Peyer's patch (tissue), 4 donors: ENCODE data around the gene NRG3. TPM values are rescaled to one million over a fixed set of nuclear protein-coding genes. Genes with fewer than 3 reads are reported as not detected.

Source experiments
- DNase-seq, 3 donors: peaks; one replicate each; pipeline ENCODE4 v3.0.0-alpha.2; 2017 to 2019
- H3K27ac ChIP-seq, 4 donors: fragments of 200-600 bp; sonication (generic); one replicate each; pipeline ENCODE4 v1.5.1; 2016 to 2019
- H3K27me3 ChIP-seq, 2 donors: fragments of 200-600 bp; sonication (generic); one replicate each; pipeline ENCODE4 v1.5.1; 2019
- H3K36me3 ChIP-seq, 3 donors: fragments of 200-600 bp; sonication (generic); one replicate each; pipeline ENCODE4 v1.5.1; 2016 to 2019
- H3K4me1 ChIP-seq, 4 donors: fragments of 200-600 bp; sonication (generic); one replicate each; pipeline ENCODE4 v1.5.1; 2016 to 2019
- H3K4me3 ChIP-seq, 4 donors: fragments of 200-600 bp; sonication (generic); 1 replicate in 3 of 4; 2 replicates in 1 of 4; pipeline ENCODE4 v1.5.1; 2016 to 2019; ENCODE audit warnings: mild to moderate bottlenecking in 1 of 4
- H3K9me3 ChIP-seq, 4 donors: fragments of 200-600 bp; sonication (generic); one replicate each; pipeline ENCODE4 v1.5.1; 2016 to 2019; ENCODE audit warnings: mild to moderate bottlenecking in 1 of 4
- POLR2A ChIP-seq, 2 donors: fragments of 450-650 bp; IDR thresholded peaks; one replicate each; pipeline ENCODE4 v1.5.1; 2017; ENCODE audit warnings: antibody characterized with exemption in 2 of 2, mild to moderate bottlenecking in 2 of 2, moderate library complexity in 2 of 2
- total RNA-seq, 4 donors: library from RNA; depleted of rRNA; stranded (reverse); fragments of >200 nt; gene quantifications; one replicate each; pipeline ENCODE4 v1.1.0, GENCODE V29; 2016
- TF ChIP-seq, protein P1 (sequence below), 6 experiments: fragments of 450-650 bp in 4 of 6; fragments of 200-600 bp in 2 of 6; sonication (generic) in 1 of 6; IDR thresholded peaks; one replicate each; pipeline ENCODE4 v1.5.1; 2017 to 2019; ENCODE audit warnings: antibody characterized with exemption in 6 of 6, mild to moderate bottlenecking in 3 of 6, moderate library complexity in 1 of 6

NRG3 gene
- total RNA-seq, 4 donors from 2014 or later, result not detected

DNA sequence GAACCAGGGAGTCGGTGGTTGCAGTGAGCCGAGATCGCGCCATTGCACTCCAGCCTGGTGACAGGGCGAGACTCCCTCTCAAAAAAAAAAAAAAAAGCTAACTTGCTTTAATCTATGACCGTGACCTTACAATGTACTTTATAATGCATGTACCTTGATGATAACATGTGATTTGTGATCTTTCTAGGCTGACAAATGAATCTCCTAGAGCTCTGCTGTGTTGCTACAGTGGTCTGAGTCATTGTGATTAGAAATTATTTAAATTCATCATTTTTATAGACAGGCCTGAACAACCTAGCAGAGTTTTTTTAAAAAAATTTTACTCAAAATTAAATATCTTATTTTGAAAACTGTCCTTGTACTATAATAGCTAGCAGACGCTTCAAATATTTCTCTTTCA, 722.8 kb downstream of the NRG3 start:
- no peaks in the 10 kb centered on the region for H3K27me3 ChIP-seq
- H3K9me3 ChIP-seq, result no peaks in the 10 kb centered on the region
- no peak overlapping the region for H3K4me3 ChIP-seq
- no peak overlapping the region for H3K27ac ChIP-seq
- no peaks in the 10 kb centered on the region for H3K36me3 ChIP-seq
- no peak for TF ChIP-seq POLR2A (IDR thresholded peaks at IDR 0.05)
- TF ChIP-seq, protein P1, sequence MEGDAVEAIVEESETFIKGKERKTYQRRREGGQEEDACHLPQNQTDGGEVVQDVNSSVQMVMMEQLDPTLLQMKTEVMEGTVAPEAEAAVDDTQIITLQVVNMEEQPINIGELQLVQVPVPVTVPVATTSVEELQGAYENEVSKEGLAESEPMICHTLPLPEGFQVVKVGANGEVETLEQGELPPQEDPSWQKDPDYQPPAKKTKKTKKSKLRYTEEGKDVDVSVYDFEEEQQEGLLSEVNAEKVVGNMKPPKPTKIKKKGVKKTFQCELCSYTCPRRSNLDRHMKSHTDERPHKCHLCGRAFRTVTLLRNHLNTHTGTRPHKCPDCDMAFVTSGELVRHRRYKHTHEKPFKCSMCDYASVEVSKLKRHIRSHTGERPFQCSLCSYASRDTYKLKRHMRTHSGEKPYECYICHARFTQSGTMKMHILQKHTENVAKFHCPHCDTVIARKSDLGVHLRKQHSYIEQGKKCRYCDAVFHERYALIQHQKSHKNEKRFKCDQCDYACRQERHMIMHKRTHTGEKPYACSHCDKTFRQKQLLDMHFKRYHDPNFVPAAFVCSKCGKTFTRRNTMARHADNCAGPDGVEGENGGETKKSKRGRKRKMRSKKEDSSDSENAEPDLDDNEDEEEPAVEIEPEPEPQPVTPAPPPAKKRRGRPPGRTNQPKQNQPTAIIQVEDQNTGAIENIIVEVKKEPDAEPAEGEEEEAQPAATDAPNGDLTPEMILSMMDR (IDR thresholded peaks at IDR 0.05), result no peak
- H3K4me1 ChIP-seq, result no peaks in the 10 kb centered on the region
- no peak for DNase-seq

DNA sequence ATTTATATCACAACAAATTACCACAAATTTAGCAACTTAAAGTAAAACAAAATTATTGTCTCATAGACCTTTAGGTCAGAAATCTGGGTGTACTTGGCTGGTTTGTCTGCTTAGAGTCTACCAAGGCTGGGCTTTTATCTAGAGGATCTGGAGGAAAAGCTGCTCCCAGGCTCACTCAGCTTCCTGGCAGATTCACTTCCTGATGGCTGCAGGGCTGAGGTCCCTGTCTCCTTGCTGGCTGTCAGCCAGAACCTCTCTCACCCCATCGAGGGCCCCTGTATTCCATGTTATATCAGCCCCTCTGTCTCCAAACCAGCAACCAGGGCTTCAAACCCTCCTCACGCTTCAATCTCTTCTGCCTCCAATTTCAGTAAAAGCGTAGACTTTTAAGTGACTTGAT, 734.9 kb downstream of the NRG3 start:
- Histone ChIP-seq H3K9me3 (no peaks in the 10 kb centered on the region), H3K27me3 (no peaks in the 10 kb centered on the region), H3K27ac (no peak overlapping the region), H3K4me3 (no peak overlapping the region), H3K36me3 (no peaks in the 10 kb centered on the region), H3K4me1 (no peaks in the 10 kb centered on the region)
- TF ChIP-seq, protein P1 (IDR thresholded peaks at IDR 0.05), result no peak
- TF ChIP-seq POLR2A (IDR thresholded peaks at IDR 0.05), result no peak
- no peak for DNase-seq

DNA sequence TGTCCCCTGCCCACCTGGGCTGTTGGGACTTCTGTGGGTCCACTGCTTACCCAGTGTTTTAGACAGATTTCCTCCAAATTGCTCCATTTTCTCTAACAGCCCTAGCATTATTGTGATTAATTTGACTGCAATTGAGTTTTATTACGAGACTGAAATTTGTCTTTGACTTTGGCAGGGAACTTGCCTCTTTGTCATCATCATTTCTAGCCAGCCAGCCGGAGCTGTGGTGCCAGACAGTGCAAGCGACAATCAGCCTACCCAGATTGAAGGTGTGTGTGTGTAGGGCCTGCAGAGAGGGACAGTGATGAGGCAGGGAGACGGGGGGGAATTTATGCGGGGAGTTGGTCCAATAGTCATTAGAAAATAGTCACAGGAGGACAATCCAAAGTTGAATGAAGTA, 743.0 kb downstream of the NRG3 start:
- DNase-seq, result no peak
- Histone ChIP-seq H3K4me1 (no peaks in the 10 kb centered on the region), H3K9me3 (no peaks in the 10 kb centered on the region), H3K36me3 (no peaks in the 10 kb centered on the region), H3K27ac (no peak overlapping the region), H3K27me3 (no peaks in the 10 kb centered on the region), H3K4me3 (no peak overlapping the region)
- TF ChIP-seq POLR2A (IDR thresholded peaks at IDR 0.05), result no peak
- TF ChIP-seq, protein P1 (IDR thresholded peaks at IDR 0.05), result no peak

DNA sequence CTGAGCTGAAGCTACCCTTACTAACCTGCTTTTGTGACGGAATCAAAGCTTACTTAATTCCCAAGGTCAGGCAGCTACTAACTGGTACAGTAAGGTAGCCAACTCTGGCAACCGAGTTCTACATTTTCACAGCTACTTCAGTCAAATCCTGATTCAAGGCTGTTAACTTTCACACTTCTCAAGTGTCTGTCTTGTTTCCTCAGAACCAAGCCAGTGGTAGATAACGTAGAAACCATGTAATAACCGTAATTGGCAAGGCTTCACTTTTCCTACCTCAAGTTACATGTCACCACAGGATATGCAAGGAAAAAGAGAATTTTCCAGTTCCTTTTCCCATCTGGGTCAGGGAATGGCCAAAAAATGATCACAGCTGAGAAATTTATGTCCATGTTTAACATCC, 746.7 kb downstream of the NRG3 start:
- H3K36me3 ChIP-seq, result no peaks in the 10 kb centered on the region
- TF ChIP-seq POLR2A (IDR thresholded peaks at IDR 0.05), result no peak
- TF ChIP-seq, protein P1 (IDR thresholded peaks at IDR 0.05), result no peak
- no peaks in the 10 kb centered on the region for H3K9me3 ChIP-seq
- no peak overlapping the region for H3K27ac ChIP-seq
- no peaks in the 10 kb centered on the region for H3K27me3 ChIP-seq
- H3K4me1 ChIP-seq, result no peaks in the 10 kb centered on the region
- no peak overlapping the region for H3K4me3 ChIP-seq
- DNase-seq, result no peak

DNA sequence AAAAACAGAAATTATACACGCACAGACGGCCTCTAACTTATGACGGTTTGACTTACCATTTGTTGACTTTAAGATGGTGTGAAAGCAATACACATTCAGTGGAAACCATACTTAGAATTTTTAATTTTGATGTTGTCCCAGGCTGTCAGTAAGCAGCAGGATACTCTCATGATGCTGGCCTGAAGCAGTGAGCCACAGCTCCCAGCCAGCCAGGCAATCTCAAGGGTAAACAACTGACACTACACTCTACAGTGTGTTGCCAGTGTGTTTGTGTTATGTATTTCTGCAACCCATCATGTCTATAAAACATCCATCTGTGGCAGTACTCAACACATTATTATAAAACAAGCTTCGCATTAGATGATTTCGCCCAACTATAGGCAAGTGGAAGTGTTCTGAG, 747.5 kb downstream of the NRG3 start:
- TF ChIP-seq, protein P1 (IDR thresholded peaks at IDR 0.05), result no peak
- no peak for TF ChIP-seq POLR2A (IDR thresholded peaks at IDR 0.05)
- Histone ChIP-seq H3K27ac (no peak overlapping the region), H3K4me3 (no peak overlapping the region), H3K9me3 (no peaks in the 10 kb centered on the region), H3K27me3 (no peaks in the 10 kb centered on the region), H3K4me1 (no peaks in the 10 kb centered on the region), H3K36me3 (no peaks in the 10 kb centered on the region)
- DNase-seq, result no peak

DNA sequence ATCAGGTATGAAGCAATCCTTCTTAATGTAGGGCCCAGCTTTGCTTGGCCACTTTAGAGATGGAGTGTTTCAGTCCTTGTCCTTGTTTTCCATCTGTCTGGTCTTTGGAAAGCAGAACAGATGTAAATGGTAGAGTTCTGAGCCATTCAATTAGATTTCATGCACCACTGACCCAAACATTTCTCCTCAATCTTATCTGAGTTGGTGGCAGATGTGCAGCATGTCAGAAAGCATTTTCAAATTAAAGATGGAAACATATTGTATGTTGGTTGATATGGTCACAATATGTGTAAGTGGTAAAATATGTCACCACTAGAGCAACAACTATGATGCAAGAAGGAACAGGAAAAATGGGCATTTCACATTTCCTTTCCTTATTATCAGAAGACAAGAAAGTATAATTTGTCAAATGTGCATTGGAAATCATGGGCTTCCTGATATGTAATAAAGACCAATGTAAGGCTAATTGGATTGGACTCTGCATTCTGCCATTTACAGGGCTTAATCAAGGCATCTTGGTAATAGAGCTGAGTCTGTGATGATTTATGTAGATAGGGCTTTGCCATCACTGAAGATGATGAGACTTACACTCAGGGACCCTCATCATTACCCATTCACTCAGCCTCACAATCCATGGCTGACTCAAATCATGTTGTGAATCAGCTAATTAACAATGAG, 750.7 kb downstream of the NRG3 start:
- Histone ChIP-seq H3K27ac (no peak overlapping the region), H3K4me3 (no peak overlapping the region), H3K27me3 (no peaks in the 10 kb centered on the region), H3K4me1 (no peaks in the 10 kb centered on the region), H3K36me3 (no peaks in the 10 kb centered on the region), H3K9me3 (no peaks in the 10 kb centered on the region)
- TF ChIP-seq, protein P1 (IDR thresholded peaks at IDR 0.05), result no peak
- TF ChIP-seq POLR2A (IDR thresholded peaks at IDR 0.05), result no peak
- DNase-seq, result no peak
